Mammary epithelial cell (primary cell): ENCODE results near the gene NOVA2.

Source experiments
- EZH2 ChIP-seq: IDR thresholded peaks from 2 replicates; pipeline ENCODE4 v1.6.1; 2012; ENCODE audit warnings: low read length, inconsistent platforms, borderline replicate concordance
- TF ChIP-seq, protein P1 (sequence below), 2 donors: IDR thresholded peaks in 1 of 2; conservative IDR thresholded peaks in 1 of 2; 2 replicates each; pipeline ENCODE4 v1.5.1; 2011 to 2012; ENCODE audit warnings: inconsistent platforms in 2 of 2, low read length in 2 of 2, mild to moderate bottlenecking in 2 of 2, control low read depth in 1 of 2, low read depth in 1 of 2; ENCODE audit not compliant: insufficient read depth in 1 of 2; ENCODE audit errors: extremely low read depth in 1 of 2

DNA sequence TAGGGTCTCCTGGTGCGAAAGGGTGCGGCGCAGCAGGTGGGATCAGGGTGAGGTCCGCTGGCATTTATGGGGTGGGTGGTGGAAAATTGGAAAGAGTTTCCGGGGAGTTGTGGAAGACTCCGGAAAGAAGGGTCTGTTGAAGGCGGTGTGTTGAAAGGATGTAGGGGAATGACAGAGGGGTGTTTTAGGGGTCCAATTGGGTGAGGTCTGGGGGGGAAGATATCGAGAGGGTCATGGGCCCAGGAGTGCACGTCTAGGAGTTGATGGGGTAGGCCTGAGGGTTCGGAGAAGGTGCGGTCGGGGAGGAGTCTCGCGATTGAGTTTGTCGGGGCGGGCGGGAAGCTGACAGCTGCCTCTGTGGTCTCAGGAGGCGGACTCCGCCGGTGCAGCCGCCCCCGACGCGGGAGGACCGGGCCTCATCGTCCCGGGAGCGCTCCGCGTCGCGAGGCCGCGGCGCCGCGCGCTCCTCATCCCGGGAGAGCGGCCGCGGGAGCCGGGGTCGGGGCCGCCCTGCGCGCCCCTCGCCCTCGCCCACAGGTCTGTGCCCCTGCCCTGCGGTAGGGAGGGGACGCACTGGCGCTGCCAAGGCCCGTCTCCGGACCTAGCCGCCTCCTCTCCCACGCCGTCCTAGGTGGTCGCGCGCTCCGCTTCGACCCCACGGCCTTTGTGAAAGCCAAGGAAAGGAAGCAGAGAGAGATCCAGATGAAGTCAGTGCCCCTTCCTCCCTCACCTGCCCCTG lies 42.2 kb upstream of the NOVA2 start:
- TF ChIP-seq, protein P1, sequence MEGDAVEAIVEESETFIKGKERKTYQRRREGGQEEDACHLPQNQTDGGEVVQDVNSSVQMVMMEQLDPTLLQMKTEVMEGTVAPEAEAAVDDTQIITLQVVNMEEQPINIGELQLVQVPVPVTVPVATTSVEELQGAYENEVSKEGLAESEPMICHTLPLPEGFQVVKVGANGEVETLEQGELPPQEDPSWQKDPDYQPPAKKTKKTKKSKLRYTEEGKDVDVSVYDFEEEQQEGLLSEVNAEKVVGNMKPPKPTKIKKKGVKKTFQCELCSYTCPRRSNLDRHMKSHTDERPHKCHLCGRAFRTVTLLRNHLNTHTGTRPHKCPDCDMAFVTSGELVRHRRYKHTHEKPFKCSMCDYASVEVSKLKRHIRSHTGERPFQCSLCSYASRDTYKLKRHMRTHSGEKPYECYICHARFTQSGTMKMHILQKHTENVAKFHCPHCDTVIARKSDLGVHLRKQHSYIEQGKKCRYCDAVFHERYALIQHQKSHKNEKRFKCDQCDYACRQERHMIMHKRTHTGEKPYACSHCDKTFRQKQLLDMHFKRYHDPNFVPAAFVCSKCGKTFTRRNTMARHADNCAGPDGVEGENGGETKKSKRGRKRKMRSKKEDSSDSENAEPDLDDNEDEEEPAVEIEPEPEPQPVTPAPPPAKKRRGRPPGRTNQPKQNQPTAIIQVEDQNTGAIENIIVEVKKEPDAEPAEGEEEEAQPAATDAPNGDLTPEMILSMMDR (conservative IDR thresholded peaks at IDR 0.05 in 1 of 2, IDR thresholded peaks at IDR 0.05 in 1 of 2; ENCODE audit: extremely low read depth in 1 of 2, insufficient read depth in 1 of 2, low read depth in 1 of 2, low read length in 2 of 2) = no peak
- TF ChIP-seq EZH2 = no peak
